A549 (cell line): ENCODE measurements around the gene CHFR. TPM values are rescaled to one million over a fixed set of nuclear protein-coding genes. Genes with fewer than 3 reads are reported as not detected.

ENCODE experiments used
- ATAC-seq, 2 experiments: fragments of 200-7000 bp in 1 of 2; fragments of >200 bp in 1 of 2; cut with Nextera tagmentation in 1 of 2; cut with Tn5 transposase in 1 of 2; 3 replicates each; pipeline versions ENCODE4 v1.8.0 to v1.9.1; 2018 to 2020; ENCODE audit warnings: mild to moderate bottlenecking in 1 of 2, moderate library complexity in 1 of 2
- CTCF ChIA-PET: fragments of 300-600 bp; sonication (Branson Sonifier 250); formaldehyde crosslinking; extraction: SDS; loops from one replicate; lab custom pipeline; 2021; ENCODE audit warnings: antibody characterized with exemption, inconsistent platforms; lab: Yijun Ruan, JAX
- POLR2A ChIA-PET: fragments of 350-600 bp; formaldehyde crosslinking; extraction: SDS; loops from one replicate; lab custom pipeline; 2021; ENCODE audit warnings: antibody characterized with exemption, inconsistent platforms; lab: Yijun Ruan, JAX
- DNase-seq, 2 experiments: peaks; one replicate each; pipeline versions ENCODE4 v3.0.0 to v3.0.0-alpha.2; 2011 to 2016; ENCODE audit warnings: low read depth in 1 of 2, low spot score in 1 of 2
- FAIRE-seq: peaks from 2 replicates; lab custom pipeline; 2011; peaks lifted over from hg19 to GRCh38; lab: Jason Lieb, UNC
- H3K27ac ChIP-seq, 2 experiments: fragments of >200 bp; sonication (Bioruptor Twin); formaldehyde crosslinking; 3 replicates each; pipeline ENCODE4 v1.5.1; 2016 to 2017
- H3K4me1 ChIP-seq: fragments of >200 bp; sonication (Bioruptor Twin); formaldehyde crosslinking; 3 replicates; pipeline ENCODE4 v1.6.1; 2016
- H3K4me2 ChIP-seq: fragments of >200 bp; sonication (Bioruptor Twin); formaldehyde crosslinking; 3 replicates; pipeline ENCODE4 v1.6.1; 2016
- H3K4me3 ChIP-seq: fragments of >200 bp; sonication (Bioruptor Twin); formaldehyde crosslinking; 3 replicates; pipeline ENCODE4 v1.5.1; 2016
- H3K9me3 ChIP-seq: fragments of >200 bp; sonication (Bioruptor Twin); formaldehyde crosslinking; 3 replicates; pipeline ENCODE4 v1.6.1; 2016
- CBX2 ChIP-seq: fragments of 200-600 bp; sonication (generic); IDR thresholded peaks from 2 replicates; pipeline ENCODE4 v1.6.1; 2016; ENCODE audit warnings: low read depth, mild to moderate bottlenecking, borderline replicate concordance
- CEBPB ChIP-seq, 2 experiments: fragments of >200 bp in 1 of 2; sonication (Bioruptor Twin) in 1 of 2; formaldehyde crosslinking in 1 of 2; IDR thresholded peaks; 2 replicates each; pipeline ENCODE4 v1.6.1; 2012 to 2016
- CTCF ChIP-seq: fragments of >200 bp; sonication (Bioruptor Twin); formaldehyde crosslinking; IDR thresholded peaks from 3 replicates; pipeline ENCODE4 v1.5.1; 2016
- ELK1 ChIP-seq: fragments of 150-350 bp; IDR thresholded peaks from 2 replicates; pipeline ENCODE4 v1.6.1; 2014; ENCODE audit warnings: low read depth, mild to moderate bottlenecking, low read length
- EP300 ChIP-seq, 2 experiments: fragments of >200 bp; sonication (Bioruptor Twin); formaldehyde crosslinking; IDR thresholded peaks; 2 replicates in 1 of 2; 3 replicates in 1 of 2; pipeline ENCODE4 v1.6.1; 2016 to 2017
- HDAC2 ChIP-seq: fragments of 200-600 bp; sonication (generic); IDR thresholded peaks from 2 replicates; pipeline ENCODE4 v1.6.1; 2016
- HMGXB4 ChIP-seq: fragments of 250-450 bp; sonication (Bioruptor Pico); IDR thresholded peaks from 2 replicates; pipeline ENCODE4 v1.5.0; 2021; ENCODE audit warnings: mild to moderate bottlenecking, moderate library complexity, borderline replicate concordance
- HOXB5 ChIP-seq: fragments of 250-450 bp; sonication (Bioruptor Pico); IDR thresholded peaks from 2 replicates; pipeline ENCODE4 v1.5.0; 2020; ENCODE audit warnings: mild to moderate bottlenecking, moderate library complexity
- KDM1A ChIP-seq: fragments of 200-600 bp; sonication (generic); IDR thresholded peaks from 2 replicates; pipeline ENCODE4 v1.6.1; 2016; ENCODE audit warnings: low read depth, mild to moderate bottlenecking
- MAX ChIP-seq: IDR thresholded peaks from 2 replicates; pipeline ENCODE4 v1.6.1; 2012
- NPAS2 ChIP-seq: fragments of 250-450 bp; sonication (Bioruptor Pico); IDR thresholded peaks from 2 replicates; pipeline ENCODE4 v1.8.0; 2022; ENCODE audit warnings: mild to moderate bottlenecking, moderate library complexity, borderline replicate concordance
- PBX3 ChIP-seq: IDR thresholded peaks from 2 replicates; pipeline ENCODE4 v1.6.1; 2012
- PHF8 ChIP-seq: fragments of 200-600 bp; sonication (generic); IDR thresholded peaks from 2 replicates; pipeline ENCODE4 v1.6.1; 2016; ENCODE audit warnings: low read depth, mild to moderate bottlenecking, antibody characterized with exemption, moderate library complexity, borderline replicate concordance
- RARB ChIP-seq: fragments of 250-450 bp; sonication (Bioruptor Pico); IDR thresholded peaks from 2 replicates; pipeline ENCODE4 v1.8.0; 2021; ENCODE audit warnings: mild to moderate bottlenecking, moderate library complexity
- SREBF2 ChIP-seq: fragments of 450-650 bp; IDR thresholded peaks from 2 replicates; pipeline ENCODE4 v1.6.1; 2014; ENCODE audit warnings: mild to moderate bottlenecking, moderate library complexity
- TFCP2L1 ChIP-seq: fragments of 250-450 bp; sonication (Bioruptor Pico); IDR thresholded peaks from 2 replicates; pipeline ENCODE4 v1.5.0; 2021; ENCODE audit warnings: mild to moderate bottlenecking
- USF2 ChIP-seq: fragments of 450-650 bp; IDR thresholded peaks from 2 replicates; pipeline ENCODE4 v1.6.1; 2014; ENCODE audit warnings: antibody characterized with exemption
- ZFP36 ChIP-seq: fragments of 450-650 bp; IDR thresholded peaks from 2 replicates; pipeline ENCODE4 v1.6.1; 2014; ENCODE audit warnings: borderline replicate concordance; ENCODE audit not compliant: partially characterized antibody
- ZSCAN20 ChIP-seq: fragments of 250-450 bp; sonication (Bioruptor Pico); IDR thresholded peaks from 2 replicates; pipeline ENCODE4 v1.8.0; 2022; ENCODE audit warnings: mild to moderate bottlenecking, moderate library complexity
- WGBS: methylation state at CpG from one replicate; pipeline ENCODE4 v1.1.6; 2017; ENCODE audit errors: missing lambda C conversion rate; 5-methylcytosine and 5-hydroxymethylcytosine counted together
- polyA plus RNA-seq, 4 experiments: library from polyadenylated mRNA; depleted of rRNA in 3 of 4; stranded (reverse); fragments of >200 nt; fragmentation: RNase III in 1 of 4; extraction: RNeasy Plus Mini Kit Qiagen cat#74134 plus additional on column Dnase treatment in 1 of 4; gene quantifications; 2 replicates in 3 of 4; 3 replicates in 1 of 4; pipeline ENCODE4 v1.2.3, GENCODE V29; 2011 to 2017

The CHFR gene
- polyA plus RNA-seq, 2 of the 4 experiments (the other 2 are of a cell fraction) = 20.9 to 38.8 TPM

- ATAC-seq (0 out of 6 replicates have a peak, but pooled peaks of 1 of the 2 experiments have one; percentile 17), DNase-seq (no peak), FAIRE-seq (no peak)
- no peaks in the 10 kb centered on the region for H3K4me1 ChIP-seq
- TF ChIP-seq ZFP36 = no peak
- no peak for TF ChIP-seq MAX
- no peak for TF ChIP-seq ZSCAN20
- TF ChIP-seq TFCP2L1 (CRISPR knock-in tag) = no peak
- no peak for TF ChIP-seq CTCF
- TF ChIP-seq HDAC2 = no peak
- no peak for TF ChIP-seq CEBPB (IDR thresholded peaks at IDR 0.05)
- TF ChIP-seq CBX2 = no peak
- TF ChIP-seq SREBF2 = no peak
- TF ChIP-seq KDM1A = no peak
- TF ChIP-seq RARB (CRISPR knock-in tag) = no peak
- TF ChIP-seq ELK1 = no peak
- TF ChIP-seq HMGXB4 (CRISPR knock-in tag) = no peak
- TF ChIP-seq USF2 = no peak
- no peak for TF ChIP-seq EP300 (IDR thresholded peaks at IDR 0.05)
- TF ChIP-seq PHF8 = no peak
- TF ChIP-seq HOXB5 (CRISPR knock-in tag) = no peak
- TF ChIP-seq PBX3 = no peak
- TF ChIP-seq NPAS2 = no peak
- POLR2A ChIA-PET = no interaction called here
- 91% methylated on average over 13 of the region's 13 CpGs for WGBS
- CTCF ChIA-PET = no interaction called here
- H3K9me3 ChIP-seq = no peaks in the 10 kb centered on the region
- no peak overlapping the region for H3K27ac ChIP-seq
- H3K4me3 ChIP-seq = no peak overlapping the region
- no peak overlapping the region for H3K4me2 ChIP-seq
Measured at GRCh38 chr12:132848521-132848920, 38.9 kb downstream of the CHFR start.
